Renal cortex interstitium (tissue), 11 donors: ENCODE data around the gene RTN4. TPM values are rescaled to one million over a fixed set of nuclear protein-coding genes. Genes with fewer than 3 reads are reported as not detected.
"Not testable (repeated sequence)": the region's sequence is repeated elsewhere in the genome, so short reads cannot be mapped to it uniquely, and the experiment has no call there.

Experiments used
- DNase-seq, 11 donors: peaks; one replicate each; pipeline ENCODE4 v3.0.0-alpha.2; 2013; ENCODE audit warnings: low read depth in 9 of 11, low spot score in 4 of 11; ENCODE audit errors: extremely low read depth in 1 of 11
- polyA plus RNA-seq, 3 donors: library from polyadenylated mRNA; unstranded; fragments of 120-200 nt; gene quantifications; one replicate each; pipeline ENCODE4 v1.2.1, GENCODE V29; 2013; ENCODE audit not compliant: insufficient read length in 3 of 3

The RTN4 gene
- polyA plus RNA-seq, 3 donors = 316 to 360 (median 352) TPM

- DNase-seq = no peak
Measured at GRCh38 chr2:55087501-55087900, 37.2 kb upstream of the RTN4 start.

- DNase-seq = no peak
Measured at GRCh38 chr2:55085113-55086040, 35.1 kb upstream of the RTN4 start.

- no peak for DNase-seq
Measured at GRCh38 chr2:55084641-55085040, 34.4 kb upstream of the RTN4 start.

- DNase-seq = no peak
Measured at GRCh38 chr2:55080204-55080738, 30.0 kb upstream of the RTN4 start.

- DNase-seq = no peak
Measured at GRCh38 chr2:55078956-55079355, 28.7 kb upstream of the RTN4 start.

GRCh38 chr2:55076721-55077120 is 26.5 kb upstream of the RTN4 start:
- no peak for DNase-seq

GRCh38 chr2:55076019-55076418 is 25.8 kb upstream of the RTN4 start:
- not testable (repeated sequence) for DNase-seq

- peak in 5 of 11 donors; percentile 9 to 41 (median 28) for DNase-seq
Measured at GRCh38 chr2:55073000-55073983, 23.0 kb upstream of the RTN4 start.

GRCh38 chr2:55063713-55064323 is 13.6 kb upstream of the RTN4 start:
- DNase-seq = no peak

- DNase-seq = no peak
Measured at GRCh38 chr2:55063226-55063625, 13.0 kb upstream of the RTN4 start.

- no peak for DNase-seq
Measured at GRCh38 chr2:55062754-55063153, 12.5 kb upstream of the RTN4 start.

- DNase-seq = no peak
Measured at GRCh38 chr2:55061523-55062344, 11.5 kb upstream of the RTN4 start.

- DNase-seq = no peak
Measured at GRCh38 chr2:55059793-55060192, 9.5 kb upstream of the RTN4 start.

- DNase-seq = no peak
Measured at GRCh38 chr2:55057474-55057873, 7.2 kb upstream of the RTN4 start.

GRCh38 chr2:55056024-55056521 is 5.8 kb upstream of the RTN4 start:
- DNase-seq = no peak

- DNase-seq = no peak
Measured at GRCh38 chr2:55054106-55054875, 4.0 kb upstream of the RTN4 start.

- DNase-seq = not testable (repeated sequence)
Measured at GRCh38 chr2:55053225-55053624, 3.0 kb upstream of the RTN4 start.
